ENCODE measurements around the gene MAPKAPK3.

The MAPKAPK3 gene

DNA sequence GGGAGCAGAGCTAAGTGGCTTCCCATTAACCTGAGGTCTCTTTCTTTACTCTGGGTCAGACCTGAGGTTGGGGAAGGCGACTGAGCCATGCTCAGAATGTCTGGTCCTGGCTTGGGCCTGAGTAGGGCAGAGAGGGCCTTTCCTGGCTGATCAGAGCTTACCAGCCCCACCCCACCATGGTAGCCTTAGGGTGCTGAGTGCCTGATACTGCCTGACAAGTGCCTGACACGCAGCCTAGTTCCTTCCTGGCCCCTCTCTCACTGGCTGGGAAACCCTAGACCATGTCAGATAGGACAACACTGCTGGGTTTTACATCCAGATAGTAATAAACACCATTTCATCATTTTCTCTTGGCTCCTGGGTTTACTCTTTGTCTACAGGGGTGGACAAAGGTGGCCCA lies 32.0 kb downstream of the MAPKAPK3 start:
- TF ChIP-seq, protein P1, sequence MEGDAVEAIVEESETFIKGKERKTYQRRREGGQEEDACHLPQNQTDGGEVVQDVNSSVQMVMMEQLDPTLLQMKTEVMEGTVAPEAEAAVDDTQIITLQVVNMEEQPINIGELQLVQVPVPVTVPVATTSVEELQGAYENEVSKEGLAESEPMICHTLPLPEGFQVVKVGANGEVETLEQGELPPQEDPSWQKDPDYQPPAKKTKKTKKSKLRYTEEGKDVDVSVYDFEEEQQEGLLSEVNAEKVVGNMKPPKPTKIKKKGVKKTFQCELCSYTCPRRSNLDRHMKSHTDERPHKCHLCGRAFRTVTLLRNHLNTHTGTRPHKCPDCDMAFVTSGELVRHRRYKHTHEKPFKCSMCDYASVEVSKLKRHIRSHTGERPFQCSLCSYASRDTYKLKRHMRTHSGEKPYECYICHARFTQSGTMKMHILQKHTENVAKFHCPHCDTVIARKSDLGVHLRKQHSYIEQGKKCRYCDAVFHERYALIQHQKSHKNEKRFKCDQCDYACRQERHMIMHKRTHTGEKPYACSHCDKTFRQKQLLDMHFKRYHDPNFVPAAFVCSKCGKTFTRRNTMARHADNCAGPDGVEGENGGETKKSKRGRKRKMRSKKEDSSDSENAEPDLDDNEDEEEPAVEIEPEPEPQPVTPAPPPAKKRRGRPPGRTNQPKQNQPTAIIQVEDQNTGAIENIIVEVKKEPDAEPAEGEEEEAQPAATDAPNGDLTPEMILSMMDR (IDR thresholded peaks at IDR 0.05; ENCODE audit: unreplicated experiment in 3 of 3) = no peak
- Mint-ChIP-seq H3K27ac (no peak overlapping the region), H3K4me3 (no peak overlapping the region), H3K9me3 (no peaks in the 10 kb centered on the region), H3K27me3 (ENCODE audit: low read depth) (no peaks in the 10 kb centered on the region), H3K36me3 (ENCODE audit: low read depth) (peaks cover 12% of the 10 kb centered on the region), H3K4me1 (peaks cover 20% of the 10 kb centered on the region)

GRCh38 chr3:50649451-50649931 lies 32.5 kb downstream of the MAPKAPK3 start:
- no peaks in the 10 kb centered on the region for H3K9me3 Mint-ChIP-seq
- TF ChIP-seq, protein P1 (IDR thresholded peaks at IDR 0.05; ENCODE audit: unreplicated experiment in 3 of 3) = no peak
- peaks cover 16% of the 10 kb centered on the region for H3K4me1 Mint-ChIP-seq
- no peak overlapping the region for H3K4me3 Mint-ChIP-seq
- H3K27me3 Mint-ChIP-seq (ENCODE audit: low read depth) = no peaks in the 10 kb centered on the region
- H3K36me3 Mint-ChIP-seq (ENCODE audit: low read depth) = peaks cover 6% of the 10 kb centered on the region
- H3K27ac Mint-ChIP-seq = peak overlapping the region in 1 of 3 experiments; percentile 50

GRCh38 chr3:50650018-50650417 lies 33.1 kb downstream of the MAPKAPK3 start:
- Mint-ChIP-seq H3K27ac (peak overlapping the region in 1 of 3 experiments; percentile 50), H3K9me3 (no peaks in the 10 kb centered on the region), H3K4me3 (no peak overlapping the region), H3K27me3 (ENCODE audit: low read depth) (no peaks in the 10 kb centered on the region), H3K36me3 (ENCODE audit: low read depth) (peaks cover 5% of the 10 kb centered on the region), H3K4me1 (peaks cover 11% of the 10 kb centered on the region)
- TF ChIP-seq, protein P1 (IDR thresholded peaks at IDR 0.05; ENCODE audit: unreplicated experiment in 3 of 3) = no peak

DNA sequence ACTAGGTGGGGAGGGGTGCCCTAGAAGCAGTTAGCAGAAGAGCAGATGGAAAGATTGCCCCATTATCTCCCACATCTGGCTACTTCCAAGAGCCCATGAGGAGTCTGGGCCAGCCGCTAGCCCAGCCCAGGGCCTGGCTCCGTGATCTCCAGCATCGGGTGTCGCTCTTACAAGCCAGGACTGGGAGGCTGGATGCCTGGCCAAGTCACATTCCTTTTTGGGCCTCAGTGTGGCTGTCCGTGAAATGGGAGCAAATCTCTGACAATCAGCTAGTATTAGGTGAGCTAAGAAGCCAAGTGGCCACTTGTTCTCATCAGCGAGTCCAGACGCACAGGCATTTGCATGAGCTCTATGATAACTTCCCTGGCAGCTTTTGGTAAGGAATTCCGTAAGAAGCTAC lies 34.5 kb downstream of the MAPKAPK3 start:
- Mint-ChIP-seq H3K27ac (no peak overlapping the region), H3K4me3 (no peak overlapping the region), H3K4me1 (peaks cover 11% of the 10 kb centered on the region), H3K36me3 (ENCODE audit: low read depth) (peaks cover 1% of the 10 kb centered on the region), H3K27me3 (ENCODE audit: low read depth) (no peaks in the 10 kb centered on the region), H3K9me3 (no peaks in the 10 kb centered on the region)
- TF ChIP-seq, protein P1 (IDR thresholded peaks at IDR 0.05; ENCODE audit: unreplicated experiment in 3 of 3) = no peak

GRCh38 chr3:50651920-50652529 lies 35.1 kb downstream of the MAPKAPK3 start:
- Mint-ChIP-seq H3K27me3 (ENCODE audit: low read depth) (peaks cover 4% of the 10 kb centered on the region), H3K4me1 (peaks cover 11% of the 10 kb centered on the region), H3K27ac (no peak overlapping the region), H3K9me3 (no peaks in the 10 kb centered on the region), H3K4me3 (no peak overlapping the region), H3K36me3 (ENCODE audit: low read depth) (no peaks in the 10 kb centered on the region)
- TF ChIP-seq, protein P1 (IDR thresholded peaks at IDR 0.05; ENCODE audit: unreplicated experiment in 3 of 3) = no peak

- peaks cover 5% of the 10 kb centered on the region for H3K27me3 Mint-ChIP-seq (ENCODE audit: low read depth)
- TF ChIP-seq, protein P1 (IDR thresholded peaks at IDR 0.05; ENCODE audit: unreplicated experiment in 3 of 3) = peak in 2 of 3 experiments; percentile 27 to 40
- no peak overlapping the region for H3K27ac Mint-ChIP-seq
- no peaks in the 10 kb centered on the region for H3K9me3 Mint-ChIP-seq
- no peaks in the 10 kb centered on the region for H3K36me3 Mint-ChIP-seq (ENCODE audit: low read depth)
- H3K4me3 Mint-ChIP-seq = no peak overlapping the region
- H3K4me1 Mint-ChIP-seq = peaks cover 11% of the 10 kb centered on the region
These were observed 35.8 kb downstream of the MAPKAPK3 start for GRCh38 chr3:50652709-50653108.
